Measurements from ENCODE around the gene THAP7. TPM values are rescaled to one million over a fixed set of nuclear protein-coding genes. Genes with fewer than 3 reads are reported as not detected.
"Not testable (repeated sequence)": the region's sequence is repeated elsewhere in the genome, so short reads cannot be mapped to it uniquely, and the experiment has no call there.

The THAP7 gene
- total RNA-seq, 1 experiment from 2014 or later, result 29.1 TPM

GRCh38 chr22:21042978-21043859 lies 41.3 kb upstream of the THAP7 start:
- Histone ChIP-seq H3K4me3 (ENCODE audit: low read depth, low read length) (no peak overlapping the region), H3K27me3 (replicated peaks; ENCODE audit: control insufficient read depth, insufficient read depth, low read length) (no peaks in the 10 kb centered on the region), H3K4me1 (peaks cover 20% of the 10 kb centered on the region), H3K9me3 (no peaks in the 10 kb centered on the region), H3K36me3 (ENCODE audit: control insufficient read depth, insufficient read depth, low read length) (no peaks in the 10 kb centered on the region)
- TF ChIP-seq CTCF (IDR thresholded peaks at IDR 0.05; ENCODE audit: insufficient read depth in 1 of 2, low read depth in 1 of 2, low read length in 1 of 2, severe bottlenecking in 1 of 2, unreplicated experiment in 1 of 2), result no peak
- POLR2A ChIA-PET, result no interaction called here
- H3K4me1 Mint-ChIP-seq (ENCODE audit: low read depth, unreplicated experiment), result peaks cover 31% of the 10 kb centered on the region
- no peaks in the 10 kb centered on the region for H3K9me3 Mint-ChIP-seq (ENCODE audit: unreplicated experiment)
- H3K27ac Mint-ChIP-seq (ENCODE audit: unreplicated experiment), result no peak overlapping the region
- no peaks in the 10 kb centered on the region for H3K27me3 Mint-ChIP-seq (ENCODE audit: insufficient read depth, unreplicated experiment)
- CTCF ChIA-PET, result no interaction called here
- no peak overlapping the region for H3K4me3 Mint-ChIP-seq (ENCODE audit: unreplicated experiment)
- no peak for DNase-seq
- no TSS peak for BruUV-seq (replicated peaks)
- intact Hi-C loops (cut with micrococcal nuclease; ENCODE audit: unreplicated experiment), result no loop called here
- H3K36me3 Mint-ChIP-seq (ENCODE audit: insufficient read depth, unreplicated experiment), result peaks cover 11% of the 10 kb centered on the region

- Mint-ChIP-seq H3K36me3 (ENCODE audit: insufficient read depth, unreplicated experiment) (peaks cover 11% of the 10 kb centered on the region), H3K27me3 (ENCODE audit: insufficient read depth, unreplicated experiment) (no peaks in the 10 kb centered on the region), H3K4me1 (ENCODE audit: low read depth, unreplicated experiment) (peaks cover 31% of the 10 kb centered on the region), H3K9me3 (ENCODE audit: unreplicated experiment) (no peaks in the 10 kb centered on the region), H3K4me3 (ENCODE audit: unreplicated experiment) (no peak overlapping the region), H3K27ac (ENCODE audit: unreplicated experiment) (no peak overlapping the region)
- Histone ChIP-seq H3K4me3 (ENCODE audit: low read depth, low read length) (no peak overlapping the region), H3K9me3 (no peaks in the 10 kb centered on the region), H3K4me1 (peaks cover 31% of the 10 kb centered on the region), H3K27me3 (replicated peaks; ENCODE audit: control insufficient read depth, insufficient read depth, low read length) (no peaks in the 10 kb centered on the region), H3K36me3 (ENCODE audit: control insufficient read depth, insufficient read depth, low read length) (no peaks in the 10 kb centered on the region)
- ChIA-PET CTCF (no interaction called here), POLR2A (no interaction called here)
- intact Hi-C loops (cut with micrococcal nuclease; ENCODE audit: unreplicated experiment), result no loop called here
- TF ChIP-seq CTCF (IDR thresholded peaks at IDR 0.05; ENCODE audit: insufficient read depth in 1 of 2, low read depth in 1 of 2, low read length in 1 of 2, severe bottlenecking in 1 of 2, unreplicated experiment in 1 of 2), result no peak
- no peak for DNase-seq
- BruUV-seq (replicated peaks), result no TSS peak
Measured at GRCh38 chr22:21041937-21042336, 40.0 kb upstream of the THAP7 start.

GRCh38 chr22:21039158-21039557 lies 37.2 kb upstream of the THAP7 start:
- H3K9me3 ChIP-seq; intact Hi-C loops (cut with micrococcal nuclease; ENCODE audit: unreplicated experiment); H3K36me3 Mint-ChIP-seq (ENCODE audit: insufficient read depth, unreplicated experiment); CTCF ChIA-PET; H3K4me3 Mint-ChIP-seq (ENCODE audit: unreplicated experiment); POLR2A ChIA-PET; DNase-seq; H3K4me3 ChIP-seq (ENCODE audit: low read depth, low read length); H3K9me3 Mint-ChIP-seq (ENCODE audit: unreplicated experiment); H3K27me3 Mint-ChIP-seq (ENCODE audit: insufficient read depth, unreplicated experiment); H3K27ac Mint-ChIP-seq (ENCODE audit: unreplicated experiment); H3K36me3 ChIP-seq (ENCODE audit: control insufficient read depth, insufficient read depth, low read length); H3K27me3 ChIP-seq (replicated peaks; ENCODE audit: control insufficient read depth, insufficient read depth, low read length); BruUV-seq (replicated peaks): not testable (repeated sequence)
- H3K4me1 Mint-ChIP-seq (ENCODE audit: low read depth, unreplicated experiment), result peaks cover 15% of the 10 kb centered on the region
- peaks cover 34% of the 10 kb centered on the region for H3K4me1 ChIP-seq

Data from Caco-2 (cell line).